ENCODE data around the gene TTC7B. TPM values are rescaled to one million over a fixed set of nuclear protein-coding genes. Genes with fewer than 3 reads are reported as not detected.

Gene TTC7B
- total RNA-seq, 4 donors from 2014 or later = 14.3 to 48.9 (median 32.5) TPM

GRCh38 chr14:90720336-90720735 is 95.9 kb downstream of the TTC7B start:
- Histone ChIP-seq H3K27me3 (no peaks in the 10 kb centered on the region), H3K4me3 (no peak overlapping the region), H3K4me1 (peaks cover 6% of the 10 kb centered on the region), H3K27ac (no peak overlapping the region), H3K9me3 (no peaks in the 10 kb centered on the region), H3K36me3 (no peaks in the 10 kb centered on the region)
- 86% methylated on average over 7 of the region's 7 CpGs for WGBS
- DNase-seq (ENCODE audit: low spot score in 2 of 2) = no peak
- TF ChIP-seq EP300 (IDR thresholded peaks at IDR 0.05) (no peak), POLR2AphosphoS5 (IDR thresholded peaks at IDR 0.05) (no peak), POLR2A (IDR thresholded peaks at IDR 0.05) (no peak), CTCF (IDR thresholded peaks at IDR 0.05) (no peak)

GRCh38 chr14:90717916-90718315 is 98.3 kb downstream of the TTC7B start:
- WGBS = 49% methylated on average over 3 of the region's 3 CpGs
- Histone ChIP-seq H3K9me3 (no peaks in the 10 kb centered on the region), H3K4me3 (no peak overlapping the region), H3K27me3 (no peaks in the 10 kb centered on the region), H3K36me3 (no peaks in the 10 kb centered on the region), H3K27ac (no peak overlapping the region), H3K4me1 (peaks cover 6% of the 10 kb centered on the region)
- no peak for DNase-seq (ENCODE audit: low spot score in 2 of 2)
- TF ChIP-seq POLR2A (IDR thresholded peaks at IDR 0.05) (no peak), EP300 (IDR thresholded peaks at IDR 0.05) (no peak), POLR2AphosphoS5 (IDR thresholded peaks at IDR 0.05) (no peak), CTCF (IDR thresholded peaks at IDR 0.05) (no peak)

GRCh38 chr14:90715993-90716392 is 100.2 kb downstream of the TTC7B start:
- no peak for TF ChIP-seq POLR2AphosphoS5 (IDR thresholded peaks at IDR 0.05)
- no peak for TF ChIP-seq CTCF (IDR thresholded peaks at IDR 0.05)
- TF ChIP-seq EP300 (IDR thresholded peaks at IDR 0.05) = no peak
- no peak for TF ChIP-seq POLR2A (IDR thresholded peaks at IDR 0.05)
- DNase-seq (ENCODE audit: low spot score in 2 of 2) = no peak

GRCh38 chr14:90715495-90715894 is 100.7 kb downstream of the TTC7B start:
- H3K27ac ChIP-seq = peak overlapping the region; percentile 21
- 100% methylated on average over 2 of the region's 2 CpGs for WGBS
- peaks cover 6% of the 10 kb centered on the region for H3K4me1 ChIP-seq
- H3K36me3 ChIP-seq = no peaks in the 10 kb centered on the region
- no peaks in the 10 kb centered on the region for H3K9me3 ChIP-seq
- DNase-seq (ENCODE audit: low spot score in 2 of 2) = no peak
- H3K27me3 ChIP-seq = no peaks in the 10 kb centered on the region
- H3K4me3 ChIP-seq = no peak overlapping the region
- TF ChIP-seq EP300 (IDR thresholded peaks at IDR 0.05) = no peak
- TF ChIP-seq POLR2A (IDR thresholded peaks at IDR 0.05) = no peak
- TF ChIP-seq POLR2AphosphoS5 (IDR thresholded peaks at IDR 0.05) = no peak
- no peak for TF ChIP-seq CTCF (IDR thresholded peaks at IDR 0.05)

More at GRCh38 chr14:90715993-90716392, 100.2 kb downstream of the TTC7B start:
- no peaks in the 10 kb centered on the region for H3K36me3 ChIP-seq
- H3K9me3 ChIP-seq = no peaks in the 10 kb centered on the region
- 54% methylated on average over 4 of the region's 4 CpGs for WGBS
- H3K4me3 ChIP-seq = no peak overlapping the region
- H3K4me1 ChIP-seq = peaks cover 6% of the 10 kb centered on the region
- no peak overlapping the region for H3K27ac ChIP-seq
- no peaks in the 10 kb centered on the region for H3K27me3 ChIP-seq

- TF ChIP-seq POLR2A (IDR thresholded peaks at IDR 0.05) (no peak), EP300 (IDR thresholded peaks at IDR 0.05) (no peak)
- no peaks in the 10 kb centered on the region for H3K9me3 ChIP-seq
- H3K36me3 ChIP-seq = no peaks in the 10 kb centered on the region
- no peaks in the 10 kb centered on the region for H3K27me3 ChIP-seq
- 100% methylated on average over 1 of the region's 1 CpG for WGBS
- peak overlapping the region; percentile 21 for H3K27ac ChIP-seq
- H3K4me1 ChIP-seq = peaks cover 6% of the 10 kb centered on the region
- H3K4me3 ChIP-seq = no peak overlapping the region
- DNase-seq (ENCODE audit: low spot score in 2 of 2) = no peak
Observed at GRCh38 chr14:90714811-90715210, 101.4 kb downstream of the TTC7B start.
